SH-SY5Y (cell line): ENCODE measurements around the gene CCR3.

Source experiments
- GATA2 ChIP-seq: IDR thresholded peaks from 2 replicates; pipeline ENCODE4 v1.6.1; 2011; ENCODE audit warnings: mild to moderate bottlenecking, low read depth, low read length
- GATA3 ChIP-seq: IDR thresholded peaks from 2 replicates; pipeline ENCODE4 v1.6.1; 2011; ENCODE audit warnings: low read depth, mild to moderate bottlenecking, low read length, moderate library complexity

GRCh38 chr3:46233194-46233593, 9.1 kb upstream of the CCR3 start:
- TF ChIP-seq GATA2 = no peak
- no peak for TF ChIP-seq GATA3
